Esophagus squamous epithelium (tissue), 5 donors: ENCODE measurements around the gene RNF38. TPM values are rescaled to one million over a fixed set of nuclear protein-coding genes. Genes with fewer than 3 reads are reported as not detected.

Experiments used
- DNase-seq: peaks from one replicate; lab custom pipeline; 2025; lab: John Stamatoyannopoulos, UW
- H3K27ac ChIP-seq, 4 donors: fragments of 200-600 bp; sonication (generic); one replicate each; pipeline ENCODE4 v1.5.1; 2016 to 2019; ENCODE audit warnings: mild to moderate bottlenecking in 1 of 4
- H3K27me3 ChIP-seq, 4 donors: fragments of 200-600 bp; sonication (generic); 1 replicate in 3 of 4; 2 replicates in 1 of 4; pipeline versions ENCODE4 v1.5.1 to v1.6.0; 2017 to 2021; ENCODE audit warnings: antibody characterized with exemption in 1 of 4
- H3K36me3 ChIP-seq, 3 donors: fragments of 200-600 bp; sonication (generic); one replicate each; pipeline ENCODE4 v1.5.1; 2016 to 2019
- H3K4me1 ChIP-seq, 3 donors: fragments of 200-600 bp; sonication (generic); one replicate each; pipeline ENCODE4 v1.5.1; 2017 to 2019
- H3K4me3 ChIP-seq, 4 donors: fragments of 200-600 bp; sonication (generic); 1 replicate in 3 of 4; 2 replicates in 1 of 4; pipeline ENCODE4 v1.5.1; 2016 to 2019; ENCODE audit warnings: mild to moderate bottlenecking in 2 of 4, moderate library complexity in 1 of 4
- H3K9me3 ChIP-seq, 3 donors: fragments of 200-600 bp; sonication (generic); one replicate each; pipeline ENCODE4 v1.5.1; 2016 to 2019
- POLR2A ChIP-seq, 4 donors: fragments of 450-650 bp; IDR thresholded peaks; one replicate each; pipeline ENCODE4 v1.6.1; 2017; ENCODE audit warnings: antibody characterized with exemption in 4 of 4, mild to moderate bottlenecking in 4 of 4, moderate library complexity in 3 of 4
- WGBS, 2 donors: methylation state at CpG; one replicate each; pipeline ENCODE4 v1.1.5; 2018; 5-methylcytosine and 5-hydroxymethylcytosine counted together
- intact Hi-C: fragments of 100-400 bp; cut with DNase I; formaldehyde crosslinking; loops from one replicate; pipeline ENCODE4 v1.15.0; 2022
- total RNA-seq, 4 donors: library from RNA; depleted of rRNA; stranded (reverse); fragments of >200 nt; gene quantifications; one replicate each; pipeline ENCODE4 v1.1.0, GENCODE V29; 2016
- TF ChIP-seq, protein P1 (sequence below), 6 experiments: fragments of 450-650 bp in 4 of 6; fragments of 200-600 bp in 2 of 6; sonication (generic) in 2 of 6; IDR thresholded peaks; one replicate each; pipeline ENCODE4 v1.5.1; 2016 to 2019; ENCODE audit warnings: antibody characterized with exemption in 6 of 6, mild to moderate bottlenecking in 4 of 6, moderate library complexity in 4 of 6
- donor health status: DM: yes; HTN: yes; CAD: no.

Gene RNF38
- total RNA-seq, 4 donors from 2014 or later, result 11.1 to 25.9 (median 13.5) TPM

DNA sequence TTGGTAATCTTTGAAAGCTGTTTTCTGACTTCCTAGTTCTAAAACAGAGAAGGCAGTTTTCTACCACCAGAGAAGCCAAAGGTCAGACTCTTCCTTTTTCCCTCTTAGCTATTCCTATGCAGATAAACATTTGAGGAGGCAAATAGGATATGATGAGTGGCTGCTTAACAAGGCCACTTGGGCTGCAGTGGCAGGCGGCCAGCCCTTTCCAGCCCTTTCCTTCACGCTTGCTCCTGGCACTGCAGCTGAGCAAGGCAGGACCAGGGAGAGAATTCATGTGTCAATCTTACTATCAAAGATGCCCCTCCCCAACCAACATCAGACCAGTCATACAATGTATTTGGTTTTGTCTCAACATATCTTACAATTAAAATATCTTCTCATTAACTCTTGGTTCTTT lies 36.8 kb upstream of the RNF38 start:
- intact Hi-C loops, result no loop called here
- 83 to 91% methylated on average over 2 of the region's 2 CpGs for whole genome bisulfite sequencing, 2 donors
- no peaks in the 10 kb centered on the region for H3K9me3 ChIP-seq
- H3K36me3 ChIP-seq, result no peaks in the 10 kb centered on the region
- DNase-seq, result no peak
- no peak overlapping the region for H3K4me3 ChIP-seq
- H3K4me1 ChIP-seq, result peaks cover 0 to 10% (median 0%) of the 10 kb centered on the region in 3 donors
- H3K27ac ChIP-seq, result no peak overlapping the region
- TF ChIP-seq, protein P1, sequence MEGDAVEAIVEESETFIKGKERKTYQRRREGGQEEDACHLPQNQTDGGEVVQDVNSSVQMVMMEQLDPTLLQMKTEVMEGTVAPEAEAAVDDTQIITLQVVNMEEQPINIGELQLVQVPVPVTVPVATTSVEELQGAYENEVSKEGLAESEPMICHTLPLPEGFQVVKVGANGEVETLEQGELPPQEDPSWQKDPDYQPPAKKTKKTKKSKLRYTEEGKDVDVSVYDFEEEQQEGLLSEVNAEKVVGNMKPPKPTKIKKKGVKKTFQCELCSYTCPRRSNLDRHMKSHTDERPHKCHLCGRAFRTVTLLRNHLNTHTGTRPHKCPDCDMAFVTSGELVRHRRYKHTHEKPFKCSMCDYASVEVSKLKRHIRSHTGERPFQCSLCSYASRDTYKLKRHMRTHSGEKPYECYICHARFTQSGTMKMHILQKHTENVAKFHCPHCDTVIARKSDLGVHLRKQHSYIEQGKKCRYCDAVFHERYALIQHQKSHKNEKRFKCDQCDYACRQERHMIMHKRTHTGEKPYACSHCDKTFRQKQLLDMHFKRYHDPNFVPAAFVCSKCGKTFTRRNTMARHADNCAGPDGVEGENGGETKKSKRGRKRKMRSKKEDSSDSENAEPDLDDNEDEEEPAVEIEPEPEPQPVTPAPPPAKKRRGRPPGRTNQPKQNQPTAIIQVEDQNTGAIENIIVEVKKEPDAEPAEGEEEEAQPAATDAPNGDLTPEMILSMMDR (IDR thresholded peaks at IDR 0.05), result no peak
- no peak for TF ChIP-seq POLR2A (IDR thresholded peaks at IDR 0.05)
- H3K27me3 ChIP-seq, result no peaks in the 10 kb centered on the region

DNA sequence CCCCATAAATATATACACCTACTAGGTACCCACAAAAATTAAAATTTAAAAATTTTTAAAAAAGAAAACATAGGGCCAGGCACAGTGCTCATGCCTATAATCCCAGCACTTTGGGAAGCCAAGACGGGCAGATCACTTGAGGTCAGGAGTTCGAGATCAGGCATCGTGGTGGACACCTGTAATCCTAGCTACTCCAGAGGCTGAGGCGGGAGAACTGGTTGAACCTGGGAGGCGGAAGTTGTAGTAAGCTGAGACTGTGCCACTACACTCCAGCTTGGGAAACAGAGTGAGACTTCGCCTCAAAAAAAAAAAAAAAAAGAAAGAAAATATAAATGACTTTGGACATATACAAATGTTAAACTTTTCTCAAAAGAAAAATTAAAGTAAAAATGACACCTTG lies 33.3 kb upstream of the RNF38 start:
- no peak for TF ChIP-seq POLR2A (IDR thresholded peaks at IDR 0.05)
- TF ChIP-seq, protein P1 (IDR thresholded peaks at IDR 0.05), result no peak
- intact Hi-C loops, result no loop called here
- 56 to 82% methylated on average over 6 of the region's 6 CpGs for WGBS, 2 donors

DNA sequence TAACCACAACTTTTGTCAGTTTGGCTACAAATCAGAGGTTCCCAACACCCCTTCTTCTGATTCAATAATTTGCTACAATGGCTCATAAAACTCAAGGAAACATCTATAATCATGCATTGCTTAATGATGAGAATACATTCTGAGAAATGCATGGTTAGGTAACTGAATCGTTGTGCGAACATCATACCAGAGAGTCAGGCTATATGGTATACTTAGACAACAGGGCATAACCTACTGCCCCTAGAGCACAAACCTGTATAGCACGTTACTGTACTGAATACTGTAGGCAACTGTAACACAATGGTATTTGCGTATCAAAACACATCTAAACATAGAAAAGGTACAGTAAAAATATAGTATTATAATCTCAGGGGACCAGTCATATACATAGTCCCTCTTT lies 31.0 kb upstream of the RNF38 start:
- no peaks in the 10 kb centered on the region for H3K27me3 ChIP-seq
- TF ChIP-seq, protein P1 (IDR thresholded peaks at IDR 0.05), result no peak
- TF ChIP-seq POLR2A (IDR thresholded peaks at IDR 0.05), result no peak
- no peaks in the 10 kb centered on the region for H3K9me3 ChIP-seq
- H3K4me3 ChIP-seq, result no peak overlapping the region
- DNase-seq, result no peak
- peaks cover 0 to 6% (median 0%) of the 10 kb centered on the region in 3 donors for H3K36me3 ChIP-seq
- 86 to 89% methylated on average over 4 of the region's 4 CpGs for WGBS, 2 donors
- H3K27ac ChIP-seq, result no peak overlapping the region
- peaks cover 0 to 10% (median 0%) of the 10 kb centered on the region in 3 donors for H3K4me1 ChIP-seq
- intact Hi-C loops, result no loop called here

More for the DNA sequence above, 33.3 kb upstream of the RNF38 start:
- Histone ChIP-seq H3K27ac (no peak overlapping the region), H3K4me3 (no peak overlapping the region), H3K36me3 (no peaks in the 10 kb centered on the region), H3K27me3 (no peaks in the 10 kb centered on the region), H3K4me1 (peaks cover 0 to 10% (median 0%) of the 10 kb centered on the region in 3 donors), H3K9me3 (no peaks in the 10 kb centered on the region)
- no peak for DNase-seq

DNA sequence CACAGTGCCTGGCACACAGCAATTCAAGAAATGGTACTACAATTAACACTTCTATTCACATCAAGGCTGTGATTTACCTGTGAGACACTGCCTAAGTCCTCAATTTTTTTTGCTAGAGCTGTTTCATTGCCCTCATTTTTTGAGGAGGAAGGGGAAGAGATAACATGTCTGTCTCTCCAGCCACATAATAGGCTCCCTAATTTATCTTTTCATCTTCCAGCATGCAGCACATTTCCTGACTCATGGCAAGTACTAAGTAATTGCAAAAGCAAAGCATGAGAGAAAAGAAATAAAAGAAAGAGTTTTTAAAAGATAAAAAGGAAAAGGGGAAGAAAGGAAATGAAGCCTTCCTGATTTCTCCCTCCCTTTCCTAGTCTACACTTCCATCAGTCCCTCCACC lies 26.9 kb upstream of the RNF38 start:
- H3K9me3 ChIP-seq, result no peaks in the 10 kb centered on the region
- H3K27ac ChIP-seq, result no peak overlapping the region
- peaks cover 0 to 6% (median 0%) of the 10 kb centered on the region in 3 donors for H3K36me3 ChIP-seq
- H3K4me3 ChIP-seq, result no peak overlapping the region
- H3K27me3 ChIP-seq, result no peaks in the 10 kb centered on the region
- H3K4me1 ChIP-seq, result peaks cover 0 to 8% (median 0%) of the 10 kb centered on the region in 3 donors
- intact Hi-C loops, result no loop called here
- TF ChIP-seq, protein P1 (IDR thresholded peaks at IDR 0.05), result no peak
- no peak for DNase-seq

DNA sequence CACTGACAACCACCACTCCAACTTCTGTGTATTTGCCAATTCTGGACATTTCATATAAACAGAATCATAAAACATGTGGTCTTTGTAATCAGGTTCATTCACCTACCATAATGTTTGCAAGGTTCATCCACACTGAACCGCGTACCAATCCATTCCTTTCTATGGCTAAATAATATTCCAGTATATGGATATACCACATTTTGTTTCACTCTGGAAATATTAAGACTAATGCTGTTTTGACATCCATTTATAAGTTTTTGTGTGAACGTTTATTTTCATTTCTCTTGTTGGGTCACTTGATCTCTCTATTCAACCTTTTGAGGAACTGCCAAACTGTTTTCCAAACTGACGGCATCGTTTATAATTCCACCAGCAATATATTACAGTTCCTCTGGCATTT lies 26.3 kb upstream of the RNF38 start:
- Histone ChIP-seq H3K4me1 (peaks cover 0 to 8% (median 0%) of the 10 kb centered on the region in 3 donors), H3K4me3 (no peak overlapping the region), H3K9me3 (no peaks in the 10 kb centered on the region), H3K27me3 (no peaks in the 10 kb centered on the region), H3K27ac (no peak overlapping the region), H3K36me3 (peaks cover 0 to 12% (median 0%) of the 10 kb centered on the region in 3 donors)
- intact Hi-C loops, result no loop called here
- 85 to 86% methylated on average over 5 of the region's 5 CpGs for whole genome bisulfite sequencing, 2 donors
- no peak for DNase-seq
- TF ChIP-seq POLR2A (IDR thresholded peaks at IDR 0.05), result no peak
- TF ChIP-seq, protein P1 (IDR thresholded peaks at IDR 0.05), result no peak
